IMR-90 (cell line): Measurements from ENCODE around the gene CMTM7.

Experiments used
- BHLHE40 ChIP-seq: fragments of 150-350 bp; IDR thresholded peaks from 2 replicates; pipeline ENCODE4 v1.6.1; 2016; ENCODE audit warnings: mild to moderate bottlenecking, low read depth, low read length
- CEBPB ChIP-seq: IDR thresholded peaks from 2 replicates; pipeline ENCODE4 v1.6.1; 2012; ENCODE audit warnings: low read depth, low read length, improper control_type of control experiment
- CTCF ChIP-seq: conservative IDR thresholded peaks from 2 replicates; pipeline ENCODE4 v1.5.1; 2012; ENCODE audit warnings: mild to moderate bottlenecking, low read depth, low read length, improper control_type of control experiment
- ELK1 ChIP-seq: fragments of 150-350 bp; IDR thresholded peaks from 2 replicates; pipeline ENCODE4 v1.6.1; 2016; ENCODE audit warnings: low read depth, mild to moderate bottlenecking, low read length, moderate library complexity, borderline replicate concordance
- FOS ChIP-seq: fragments of 150-350 bp; IDR thresholded peaks from 2 replicates; pipeline ENCODE4 v1.6.1; 2016; ENCODE audit warnings: low read depth, low read length
- MAFK ChIP-seq: IDR thresholded peaks from 2 replicates; pipeline ENCODE4 v1.6.1; 2012; ENCODE audit warnings: low read depth, low read length, improper control_type of control experiment
- MAZ ChIP-seq: IDR thresholded peaks from 2 replicates; pipeline ENCODE4 v1.6.1; 2012; ENCODE audit warnings: low read depth, mild to moderate bottlenecking, low read length, improper control_type of control experiment, moderate library complexity, borderline replicate concordance
- MXI1 ChIP-seq: IDR thresholded peaks from 2 replicates; pipeline ENCODE4 v1.6.1; 2012; ENCODE audit warnings: low read depth, mild to moderate bottlenecking, low read length, moderate library complexity, borderline replicate concordance
- NFE2L2 ChIP-seq: fragments of 150-350 bp; IDR thresholded peaks from 2 replicates; pipeline ENCODE4 v1.6.1; 2016; ENCODE audit warnings: low read depth, mild to moderate bottlenecking, low read length
- POLR2A ChIP-seq: IDR thresholded peaks from 2 replicates; pipeline ENCODE4 v1.6.1; 2012; ENCODE audit warnings: mild to moderate bottlenecking, low read depth, low read length
- RAD21 ChIP-seq: IDR thresholded peaks from 2 replicates; pipeline ENCODE4 v1.6.1; 2012; ENCODE audit warnings: low read length, improper control_type of control experiment
- RCOR1 ChIP-seq: IDR thresholded peaks from 2 replicates; pipeline ENCODE4 v1.6.1; 2012; ENCODE audit warnings: mild to moderate bottlenecking, low read length, improper control_type of control experiment; ENCODE audit not compliant: insufficient replicate concordance
- RFX5 ChIP-seq: IDR thresholded peaks from 2 replicates; pipeline ENCODE4 v1.8.0; 2012; ENCODE audit warnings: low read depth, mild to moderate bottlenecking, low read length, moderate library complexity
- SMC3 ChIP-seq: fragments of 150-350 bp; IDR thresholded peaks from 2 replicates; pipeline ENCODE4 v1.6.1; 2016; ENCODE audit warnings: low read depth, mild to moderate bottlenecking, antibody characterized with exemption, low read length, moderate library complexity

- no peak for TF ChIP-seq POLR2A
- TF ChIP-seq CTCF = no peak
- no peak for TF ChIP-seq SMC3
- no peak for TF ChIP-seq RFX5
- TF ChIP-seq FOS = no peak
- no peak for TF ChIP-seq MXI1
- no peak for TF ChIP-seq RAD21
- TF ChIP-seq MAZ = no peak
- no peak for TF ChIP-seq MAFK
- no peak for TF ChIP-seq RCOR1
- no peak for TF ChIP-seq ELK1
- TF ChIP-seq CEBPB = no peak
- no peak for TF ChIP-seq NFE2L2
- no peak for TF ChIP-seq BHLHE40
Observed at GRCh38 chr3:32469151-32469874, 77.7 kb downstream of the CMTM7 start.
